ENCODE measurements around the gene PDK4. TPM values are rescaled to one million over a fixed set of nuclear protein-coding genes. Genes with fewer than 3 reads are reported as not detected.

PDK4 gene
- total RNA-seq, 1 experiment from 2014 or later, result not detected

DNA sequence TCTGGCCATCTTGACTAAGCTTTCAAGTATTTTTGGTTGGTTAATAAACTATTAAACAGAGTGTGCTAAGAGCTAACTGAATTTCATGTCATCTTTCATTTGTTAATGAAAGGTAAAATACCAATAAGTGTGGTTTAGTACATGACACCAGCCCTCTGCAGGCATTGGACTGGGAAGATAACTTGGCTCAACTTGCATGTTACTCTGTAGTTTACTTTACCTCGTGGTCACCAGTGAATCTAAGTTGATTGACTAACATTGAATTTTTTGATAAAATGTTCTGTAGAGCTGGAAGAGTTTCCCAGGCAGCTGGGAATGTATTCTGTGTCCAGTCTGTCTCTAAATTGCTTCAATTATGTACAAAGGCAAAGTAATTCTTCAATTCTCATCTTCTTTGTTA lies 60.7 kb downstream of the PDK4 start:
- no peak for DNase-seq (ENCODE audit: low read depth)

DNA sequence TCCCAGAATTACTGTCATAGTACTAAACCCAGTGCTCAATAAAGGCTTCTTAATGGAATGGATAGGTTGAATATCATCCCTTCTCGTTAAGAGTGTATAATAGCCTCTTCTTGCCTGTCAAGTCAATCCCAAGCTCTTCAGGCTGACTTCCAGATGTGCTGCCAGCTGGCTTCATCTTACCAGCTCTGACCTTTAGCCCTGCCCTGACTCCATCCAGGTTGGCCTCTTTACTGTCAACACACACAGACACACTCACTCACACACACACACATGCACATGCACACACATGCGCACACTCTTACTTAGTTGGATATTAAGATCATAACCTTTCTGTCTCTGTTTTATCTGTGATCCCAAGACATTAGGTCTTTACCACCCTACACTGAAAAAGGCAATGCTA lies 61.5 kb downstream of the PDK4 start:
- no peak for DNase-seq (ENCODE audit: low read depth)

Other genes starting within 250 kb of the PDK4 start
- not detected in 2 replicates for gene PON3, start 200.1 kb downstream of the PDK4 start, total RNA-seq (2014; rRNA removed; shearing (Covaris generic))
- gene PON2, start 161.5 kb downstream of the PDK4 start, total RNA-seq (2014; rRNA removed; shearing (Covaris generic)), result 79.0 and 86.7 TPM in 2 replicates
- gene ASB4, start 110.6 kb downstream of the PDK4 start, total RNA-seq (2014; rRNA removed; shearing (Covaris generic)), result not detected in 2 replicates
- 2.4 and 2.7 TPM in 2 replicates for gene DYNC1I1, start 176.0 kb upstream of the PDK4 start, total RNA-seq (2014; rRNA removed; shearing (Covaris generic))